ENCODE measurements around the gene LURAP1L.

Gene LURAP1L

GRCh38 chr9:12785260-12785770 lies 10.5 kb downstream of the LURAP1L start:
- no peaks in the 10 kb centered on the region for H3K4me1 ChIP-seq (ENCODE audit: insufficient read depth, low read length, severe bottlenecking)
- H3K27ac ChIP-seq (ENCODE audit: low read depth, low read length, poor library complexity, severe bottlenecking), result no peak overlapping the region
- TF ChIP-seq CTCF (IDR thresholded peaks at IDR 0.05; ENCODE audit: low read length), result no peak
- TF ChIP-seq EZH2 (IDR thresholded peaks at IDR 0.05; ENCODE audit: borderline replicate concordance, low read length), result no peak
- no peaks in the 10 kb centered on the region for H3K79me2 ChIP-seq (ENCODE audit: insufficient read depth, low read length)
- no peaks in the 10 kb centered on the region for H3K27me3 ChIP-seq (ENCODE audit: insufficient read depth, low read length)
- no peaks in the 10 kb centered on the region for H3K36me3 ChIP-seq (ENCODE audit: insufficient read depth, low read length)
- H3K4me2 ChIP-seq (ENCODE audit: low read length), result no peak overlapping the region
- no peaks in the 10 kb centered on the region for H4K20me1 ChIP-seq (ENCODE audit: insufficient read depth, low read length)
- no peaks in the 10 kb centered on the region for H3F3A ChIP-seq (ENCODE audit: insufficient read depth, low read length)
- no peak overlapping the region for H3K4me3 ChIP-seq (ENCODE audit: low read depth, low read length, poor library complexity, severe bottlenecking)
- H3K9me3 ChIP-seq (ENCODE audit: low read length), result no peaks in the 10 kb centered on the region
- no peaks in the 10 kb centered on the region for H3K9me2 ChIP-seq (ENCODE audit: low read depth, low read length)
- no peak overlapping the region for H2AFZ ChIP-seq (ENCODE audit: low read length)
- H3K9ac ChIP-seq (ENCODE audit: low read length), result no peak overlapping the region

- Histone ChIP-seq H3K36me3 (ENCODE audit: insufficient read depth, low read length) (no peaks in the 10 kb centered on the region), H3K9ac (ENCODE audit: low read length) (no peak overlapping the region), H3F3A (ENCODE audit: insufficient read depth, low read length) (no peaks in the 10 kb centered on the region), H3K9me3 (ENCODE audit: low read length) (no peaks in the 10 kb centered on the region), H3K9me2 (ENCODE audit: low read depth, low read length) (no peaks in the 10 kb centered on the region), H3K4me3 (ENCODE audit: low read depth, low read length, poor library complexity, severe bottlenecking) (no peak overlapping the region), H3K27ac (ENCODE audit: low read depth, low read length, poor library complexity, severe bottlenecking) (no peak overlapping the region), H3K27me3 (ENCODE audit: insufficient read depth, low read length) (no peaks in the 10 kb centered on the region), H3K4me2 (ENCODE audit: low read length) (no peak overlapping the region), H3K79me2 (ENCODE audit: insufficient read depth, low read length) (no peaks in the 10 kb centered on the region), H4K20me1 (ENCODE audit: insufficient read depth, low read length) (no peaks in the 10 kb centered on the region), H2AFZ (ENCODE audit: low read length) (no peak overlapping the region), H3K4me1 (ENCODE audit: insufficient read depth, low read length, severe bottlenecking) (no peaks in the 10 kb centered on the region)
- TF ChIP-seq CTCF (IDR thresholded peaks at IDR 0.05; ENCODE audit: low read length) (no peak), EZH2 (IDR thresholded peaks at IDR 0.05; ENCODE audit: borderline replicate concordance, low read length) (no peak)
Measured at GRCh38 chr9:12785941-12786340, 11.1 kb downstream of the LURAP1L start.

GRCh38 chr9:12790001-12790400 lies 15.2 kb downstream of the LURAP1L start:
- no peak overlapping the region for H3K27ac ChIP-seq (ENCODE audit: low read depth, low read length, poor library complexity, severe bottlenecking)
- no peaks in the 10 kb centered on the region for H3K4me1 ChIP-seq (ENCODE audit: insufficient read depth, low read length, severe bottlenecking)
- H3K36me3 ChIP-seq (ENCODE audit: insufficient read depth, low read length), result no peaks in the 10 kb centered on the region
- H2AFZ ChIP-seq (ENCODE audit: low read length), result no peak overlapping the region
- TF ChIP-seq CTCF (IDR thresholded peaks at IDR 0.05; ENCODE audit: low read length) (no peak), EZH2 (IDR thresholded peaks at IDR 0.05; ENCODE audit: borderline replicate concordance, low read length) (no peak)
- no peak overlapping the region for H3K4me3 ChIP-seq (ENCODE audit: low read depth, low read length, poor library complexity, severe bottlenecking)
- H4K20me1 ChIP-seq (ENCODE audit: insufficient read depth, low read length), result no peaks in the 10 kb centered on the region
- no peaks in the 10 kb centered on the region for H3F3A ChIP-seq (ENCODE audit: insufficient read depth, low read length)
- H3K9me3 ChIP-seq (ENCODE audit: low read length), result no peaks in the 10 kb centered on the region
- no peaks in the 10 kb centered on the region for H3K27me3 ChIP-seq (ENCODE audit: insufficient read depth, low read length)
- H3K79me2 ChIP-seq (ENCODE audit: insufficient read depth, low read length), result no peaks in the 10 kb centered on the region
- no peak overlapping the region for H3K9ac ChIP-seq (ENCODE audit: low read length)
- no peak overlapping the region for H3K4me2 ChIP-seq (ENCODE audit: low read length)
- no peaks in the 10 kb centered on the region for H3K9me2 ChIP-seq (ENCODE audit: low read depth, low read length)

Measured in OCI-LY1 (cell line).